Fibroblast of skin of left biceps (primary cell): ENCODE results near the gene C2orf69.
A peak's percentile ranks its signal among the peaks of the same experiment; 100 is the strongest.
"Not testable (repeated sequence)": the region's sequence is repeated elsewhere in the genome, so short reads cannot be mapped to it uniquely, and the experiment has no call there.

Experiments
- DNase-seq, 2 experiments: peaks; one replicate each; pipeline ENCODE4 v3.0.0-alpha.2; 2013; ENCODE audit warnings: low read depth in 2 of 2

Gene C2orf69, protein sequence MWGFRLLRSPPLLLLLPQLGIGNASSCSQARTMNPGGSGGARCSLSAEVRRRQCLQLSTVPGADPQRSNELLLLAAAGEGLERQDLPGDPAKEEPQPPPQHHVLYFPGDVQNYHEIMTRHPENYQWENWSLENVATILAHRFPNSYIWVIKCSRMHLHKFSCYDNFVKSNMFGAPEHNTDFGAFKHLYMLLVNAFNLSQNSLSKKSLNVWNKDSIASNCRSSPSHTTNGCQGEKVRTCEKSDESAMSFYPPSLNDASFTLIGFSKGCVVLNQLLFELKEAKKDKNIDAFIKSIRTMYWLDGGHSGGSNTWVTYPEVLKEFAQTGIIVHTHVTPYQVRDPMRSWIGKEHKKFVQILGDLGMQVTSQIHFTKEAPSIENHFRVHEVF

DNA sequence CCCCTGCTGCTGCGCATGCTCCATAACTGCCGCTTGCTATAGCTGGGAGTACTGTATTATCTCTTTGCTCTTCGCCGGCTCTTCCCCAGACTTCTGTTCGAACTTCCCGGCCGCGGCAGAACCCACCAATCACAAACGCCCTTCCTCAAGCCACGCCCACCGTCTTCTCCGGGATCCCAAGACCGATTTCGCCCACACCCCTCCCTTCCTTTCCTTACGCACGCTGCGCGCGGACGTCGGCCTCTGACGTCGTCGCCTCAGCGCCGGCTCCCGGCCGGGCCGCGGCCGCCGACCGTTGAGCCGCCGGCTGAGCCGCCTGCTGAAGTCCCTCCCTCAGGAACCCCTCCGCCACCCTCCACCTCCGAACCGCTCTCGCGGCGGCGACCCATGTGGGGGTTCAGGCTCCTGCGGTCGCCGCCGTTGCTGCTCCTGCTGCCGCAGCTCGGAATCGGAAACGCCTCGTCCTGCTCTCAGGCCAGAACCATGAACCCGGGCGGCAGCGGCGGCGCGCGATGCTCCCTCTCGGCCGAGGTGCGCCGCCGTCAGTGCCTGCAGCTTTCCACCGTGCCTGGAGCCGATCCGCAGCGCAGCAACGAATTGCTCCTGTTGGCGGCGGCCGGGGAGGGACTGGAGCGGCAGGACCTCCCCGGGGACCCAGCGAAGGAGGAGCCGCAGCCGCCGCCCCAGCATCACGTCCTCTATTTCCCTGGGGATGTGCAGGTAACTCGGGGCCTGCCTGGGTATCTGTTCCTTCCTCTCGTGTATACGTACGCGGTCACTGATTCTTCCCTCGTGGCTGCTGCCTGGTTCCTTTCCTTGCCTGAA lies at the start of gene C2orf69:
TSS of gene C2orf69 (plus strand) at position 242 of the 825 bp plus-strand sequence. CDS start at position 388, 146 bp downstream.
- peak; percentile 85 to 89 for DNase-seq

DNA sequence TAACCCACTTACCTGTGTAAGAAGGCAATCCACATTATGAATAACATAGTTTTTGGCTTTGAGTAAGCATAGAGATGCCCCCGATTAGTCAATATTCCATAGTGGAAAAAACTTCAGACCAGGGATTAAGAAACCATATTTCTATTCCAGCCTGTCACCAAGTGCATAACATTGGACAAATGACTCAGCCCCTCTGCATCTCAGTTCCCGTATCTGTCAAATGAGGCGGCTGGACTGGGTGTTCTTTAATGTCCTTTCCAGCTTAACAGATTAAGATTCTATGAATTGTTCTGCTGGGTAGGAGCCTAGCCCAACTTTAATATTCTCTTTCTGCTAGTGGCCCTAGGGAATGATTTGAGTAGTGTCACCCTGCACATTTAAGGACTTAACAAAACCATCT lies 48.3 kb upstream of the C2orf69 start:
- DNase-seq, result no peak

DNA sequence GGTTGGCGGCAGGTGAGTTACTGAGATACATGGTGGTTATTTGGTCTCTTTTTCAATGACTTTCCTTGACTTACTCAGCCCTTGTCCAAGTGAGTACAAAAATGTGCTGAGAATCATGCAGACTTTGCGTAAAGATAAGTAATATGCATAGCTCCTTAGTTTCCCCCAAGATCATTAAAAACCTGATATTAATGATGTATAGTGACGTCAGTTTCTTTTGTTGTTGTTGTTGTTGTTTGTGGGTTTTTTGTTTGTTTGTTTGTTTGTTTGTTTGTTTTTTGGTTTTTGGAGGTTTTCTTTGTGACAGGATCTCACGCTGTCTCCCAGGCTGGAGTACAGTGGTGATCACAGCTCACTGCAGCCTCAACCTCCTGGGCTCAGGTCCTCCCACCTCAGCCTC lies 45.2 kb upstream of the C2orf69 start:
- no peak for DNase-seq

DNA sequence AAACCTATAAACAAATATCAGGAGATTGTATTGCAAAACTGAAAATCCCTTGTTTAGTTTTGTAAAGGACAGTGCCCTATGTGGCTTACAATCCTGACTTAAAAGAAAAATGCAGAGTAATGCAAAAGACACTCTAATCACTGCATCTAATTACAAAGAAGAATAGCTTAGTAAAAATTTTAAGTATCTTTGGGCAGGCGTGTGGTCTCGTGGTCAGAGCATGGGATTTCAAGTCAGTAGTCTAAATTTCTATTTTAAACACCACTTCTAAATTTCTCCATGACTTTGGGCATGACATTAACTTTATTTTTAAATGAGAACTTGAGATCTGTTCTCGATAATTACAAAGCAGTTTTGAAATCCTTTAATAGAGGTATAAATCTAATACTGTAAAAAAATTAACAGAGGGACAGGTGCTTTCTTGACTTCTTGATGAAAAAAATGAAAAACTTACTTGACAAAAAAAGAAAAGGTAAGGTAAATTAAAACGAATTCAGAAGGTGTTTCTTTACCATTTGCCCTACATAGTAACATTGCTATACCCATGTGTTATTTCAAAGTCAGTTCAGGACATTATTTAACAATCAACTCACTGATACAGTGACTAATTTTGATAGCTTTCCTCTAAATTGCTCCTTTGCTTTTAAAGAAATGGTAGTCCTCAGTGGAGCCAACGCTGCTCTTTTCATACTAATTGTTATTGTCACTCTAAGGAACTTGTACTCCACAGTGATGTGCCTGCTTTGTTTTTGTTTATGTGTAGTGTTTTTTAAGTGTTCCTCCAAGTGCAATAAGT lies 42.5 kb upstream of the C2orf69 start:
- DNase-seq, result no peak

DNA sequence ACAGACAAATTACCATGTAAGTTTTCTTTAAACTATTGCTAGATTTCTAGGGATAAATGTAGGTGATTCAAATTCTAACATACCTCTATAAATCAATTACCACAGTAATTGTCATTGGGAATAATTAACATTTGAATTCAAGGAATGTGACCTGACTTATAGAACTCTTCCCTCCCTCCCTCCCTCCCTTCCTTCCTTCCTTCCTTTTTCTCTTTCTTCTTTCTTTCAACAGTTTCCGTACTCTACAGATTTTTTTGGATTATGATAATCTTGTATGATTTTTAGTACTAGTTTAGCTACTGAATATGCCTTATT lies 41.9 kb upstream of the C2orf69 start:
- no peak for DNase-seq

DNA sequence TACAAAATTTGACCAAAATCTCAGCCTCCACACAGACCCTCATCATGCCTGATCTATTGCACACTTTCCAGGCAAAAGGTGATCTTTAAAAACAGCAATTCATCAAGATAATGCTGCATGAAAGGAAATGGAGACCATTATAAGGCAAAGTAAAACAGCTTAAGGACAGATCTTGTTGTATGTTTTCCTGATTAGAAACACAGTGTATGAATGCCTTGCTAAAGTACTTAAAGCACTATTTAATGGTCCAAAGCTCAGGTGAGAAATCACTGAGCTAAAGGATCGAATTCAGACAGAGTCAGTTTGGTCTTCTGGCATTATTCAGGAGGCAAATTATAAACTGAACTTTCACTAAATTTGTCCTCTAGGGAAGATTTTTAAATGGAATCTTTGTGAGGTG lies 41.4 kb upstream of the C2orf69 start:
- no peak for DNase-seq

DNA sequence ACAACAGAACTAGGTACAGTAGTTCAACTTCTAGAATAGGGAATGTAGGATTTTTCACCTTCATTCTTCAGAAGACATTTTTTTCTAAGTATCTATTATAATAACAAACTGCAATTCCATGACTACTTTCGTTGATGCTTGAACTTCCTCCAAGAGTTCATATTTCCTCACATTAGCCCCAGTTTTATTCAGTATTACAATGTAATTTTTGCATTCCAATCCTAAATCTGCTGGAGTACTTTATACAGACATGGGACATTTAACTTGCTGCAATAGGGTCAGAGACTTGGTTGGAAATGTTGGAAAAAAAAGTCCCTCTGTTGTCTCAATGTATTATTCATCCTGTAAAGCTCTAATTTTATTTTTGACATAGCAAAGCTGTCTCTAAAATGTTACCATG lies 40.5 kb upstream of the C2orf69 start:
- DNase-seq, result no peak

DNA sequence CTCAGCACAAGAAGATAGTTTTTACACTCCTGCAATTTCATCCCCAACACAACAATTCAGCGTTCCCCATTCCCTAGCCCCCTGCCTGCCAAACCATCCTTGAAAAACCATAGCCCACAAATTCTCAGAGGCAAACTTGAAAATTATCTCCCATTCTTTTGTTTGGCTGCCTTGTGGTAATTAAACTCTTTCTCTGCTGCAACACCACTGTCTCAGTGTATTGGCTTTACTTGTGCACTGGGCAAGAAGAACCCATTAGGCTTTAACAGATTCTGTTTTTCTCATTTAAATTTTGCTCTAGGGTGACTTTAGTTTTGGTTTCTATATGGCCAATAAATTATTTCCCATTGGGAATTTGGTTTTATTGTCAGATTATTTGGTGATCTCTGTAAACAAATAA lies 36.9 kb upstream of the C2orf69 start:
- DNase-seq, result no peak

DNA sequence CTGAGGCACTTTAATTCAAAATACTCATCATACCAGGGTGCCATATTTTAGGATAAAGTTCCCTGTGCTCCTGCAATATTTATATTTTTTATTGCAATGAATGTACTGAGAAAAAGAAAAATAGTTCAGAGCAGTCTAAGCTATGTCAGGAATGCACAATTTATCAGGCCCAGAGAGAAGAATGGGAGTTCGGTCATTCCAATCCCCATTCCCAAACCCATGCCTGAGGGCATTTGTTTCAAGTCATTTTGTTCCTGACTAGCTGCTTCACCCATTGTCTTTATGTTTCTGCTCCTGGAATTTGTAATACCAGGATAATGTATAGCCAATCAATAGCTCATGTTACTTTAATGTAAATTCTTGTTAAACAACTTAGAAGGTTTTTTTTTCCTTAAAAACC lies 35.7 kb upstream of the C2orf69 start:
- no peak for DNase-seq

DNA sequence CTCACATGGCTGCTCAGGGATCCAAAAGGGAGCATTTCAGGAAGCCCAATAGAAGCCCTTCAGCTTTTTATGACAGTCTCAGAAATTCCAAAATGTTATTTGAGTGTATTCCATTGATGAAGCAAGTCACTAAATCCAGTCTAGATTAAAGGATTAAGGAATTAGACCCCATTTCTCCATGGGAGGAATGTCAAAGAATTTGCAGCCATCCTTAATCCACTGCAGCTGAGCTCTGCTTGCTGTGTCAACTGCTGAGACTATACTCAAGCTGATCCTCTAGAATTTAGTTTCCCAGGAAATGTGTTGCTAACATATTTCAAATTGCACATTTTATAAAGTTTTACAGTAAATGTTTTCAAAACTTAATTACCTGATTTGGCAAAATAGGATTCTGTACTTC lies 28.4 kb upstream of the C2orf69 start:
- DNase-seq, result no peak

DNA sequence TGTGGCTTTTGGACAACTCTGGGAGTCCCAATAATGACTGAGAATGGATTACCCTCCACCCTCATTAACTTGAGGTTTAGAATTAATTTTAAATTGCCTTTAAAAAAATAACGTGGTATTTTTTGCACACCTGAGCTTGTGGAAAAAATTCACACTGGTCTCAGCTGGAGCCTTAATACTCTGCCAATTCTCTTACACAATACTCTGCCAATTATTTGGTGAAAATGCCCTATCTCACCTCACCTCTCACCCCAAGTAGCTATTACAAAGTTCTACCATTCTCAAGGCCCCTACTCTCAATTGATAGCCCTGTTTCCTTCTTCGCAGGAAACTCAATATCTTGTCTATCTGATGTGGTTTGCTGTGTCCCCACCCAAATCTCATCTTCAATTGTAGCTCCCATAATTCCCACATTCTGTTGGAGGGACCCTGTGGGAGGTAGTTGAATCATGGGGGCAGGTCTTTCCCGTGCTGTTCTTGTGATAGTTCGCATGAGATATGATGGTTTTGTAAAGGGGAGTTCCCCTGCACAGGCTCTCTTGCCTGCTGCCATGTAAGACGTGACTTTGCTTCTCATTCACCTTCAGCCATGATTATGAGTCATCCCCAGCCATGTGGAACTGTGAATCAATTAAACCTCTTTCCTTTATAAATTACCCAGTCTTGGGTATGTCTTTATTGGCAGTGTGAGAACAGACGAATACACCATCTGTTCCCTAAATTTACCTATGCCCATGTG lies 27.4 kb upstream of the C2orf69 start:
- DNase-seq, result no peak

DNA sequence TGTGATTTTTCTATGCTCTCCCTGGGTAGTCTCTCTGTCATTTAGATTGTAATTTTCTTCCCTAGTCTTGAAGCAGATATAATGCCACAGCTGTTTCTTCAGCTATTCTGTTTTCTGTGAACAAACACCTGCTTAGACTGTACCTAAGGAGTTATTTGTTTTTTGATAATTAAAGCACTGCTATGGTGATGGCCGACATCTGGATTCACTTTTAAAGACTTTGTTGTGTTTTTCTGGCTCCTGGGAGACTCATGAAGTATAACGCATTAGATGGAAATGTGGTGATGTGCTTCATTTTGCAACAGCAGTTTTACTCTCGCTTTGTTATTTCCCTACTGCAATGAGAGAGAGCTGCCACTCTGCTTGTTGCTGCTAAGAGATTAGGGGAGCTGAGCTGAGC lies 15.7 kb upstream of the C2orf69 start:
- DNase-seq, result no peak

DNA sequence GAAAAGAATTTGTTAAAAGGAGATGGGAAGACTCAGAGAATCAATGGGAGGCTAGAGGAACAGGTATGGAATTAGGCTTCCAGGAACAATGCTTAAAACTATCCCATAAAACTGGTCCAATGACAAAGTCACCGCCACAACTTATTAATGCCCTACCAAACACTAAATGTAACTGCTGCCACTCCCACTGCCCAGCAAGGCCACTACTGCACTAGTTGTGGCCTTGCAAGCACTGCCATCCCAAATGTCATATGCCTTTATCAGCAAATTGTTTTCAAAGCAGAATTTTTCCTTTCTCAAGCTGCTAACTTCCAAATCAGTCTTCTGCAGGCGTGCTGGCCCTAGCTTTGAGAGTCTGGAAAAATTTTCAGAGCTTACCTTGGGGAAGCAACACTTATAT lies 14.5 kb upstream of the C2orf69 start:
- no peak for DNase-seq

DNA sequence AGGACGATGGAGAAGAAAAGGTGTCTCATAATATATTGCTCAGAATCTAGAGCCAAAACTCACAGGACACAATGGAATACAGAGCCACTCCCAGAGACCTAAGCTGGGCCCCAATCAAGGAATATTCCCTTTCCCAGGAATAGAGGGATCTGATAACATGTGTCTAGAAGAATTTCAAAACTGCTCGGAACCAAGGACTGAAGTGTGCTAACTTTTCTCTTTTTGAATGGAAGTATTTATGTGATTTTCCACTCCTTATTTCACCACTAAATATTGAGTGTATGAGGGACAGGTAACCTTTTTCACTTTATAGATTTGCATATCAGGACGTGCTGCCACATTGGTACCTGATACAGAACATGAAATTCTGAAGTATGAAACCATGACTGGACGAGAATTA lies 9.2 kb upstream of the C2orf69 start:
- no peak for DNase-seq

DNA sequence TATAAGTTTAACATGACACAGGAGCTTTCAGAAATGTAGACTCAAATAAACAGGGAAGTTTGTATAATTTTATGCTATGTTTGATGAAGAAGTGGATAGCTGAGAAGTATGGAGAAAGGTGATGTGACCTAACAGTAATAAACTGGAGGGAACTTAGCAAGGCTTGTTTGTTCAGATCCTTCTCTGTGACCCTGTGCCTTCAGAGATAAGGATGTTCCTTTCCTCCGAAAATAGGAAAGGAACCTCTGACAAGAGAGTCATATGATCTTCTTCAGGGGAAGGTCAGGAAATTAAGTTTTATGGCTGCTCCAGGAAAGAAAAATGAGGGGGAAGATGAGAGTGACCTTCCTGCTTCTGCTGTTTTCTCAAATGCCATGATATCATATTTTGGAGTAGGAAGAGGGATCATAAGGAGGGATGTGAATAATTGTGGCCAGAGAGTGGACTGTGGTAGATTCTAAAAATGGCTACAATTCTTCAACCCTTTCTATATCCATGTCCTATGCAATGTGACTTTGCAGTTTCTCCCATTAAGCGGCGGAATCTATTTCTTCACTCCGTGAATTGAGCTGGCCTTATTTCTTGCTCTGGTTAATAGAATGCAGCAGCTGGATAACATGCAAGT lies 8.5 kb upstream of the C2orf69 start:
- DNase-seq, result no peak

DNA sequence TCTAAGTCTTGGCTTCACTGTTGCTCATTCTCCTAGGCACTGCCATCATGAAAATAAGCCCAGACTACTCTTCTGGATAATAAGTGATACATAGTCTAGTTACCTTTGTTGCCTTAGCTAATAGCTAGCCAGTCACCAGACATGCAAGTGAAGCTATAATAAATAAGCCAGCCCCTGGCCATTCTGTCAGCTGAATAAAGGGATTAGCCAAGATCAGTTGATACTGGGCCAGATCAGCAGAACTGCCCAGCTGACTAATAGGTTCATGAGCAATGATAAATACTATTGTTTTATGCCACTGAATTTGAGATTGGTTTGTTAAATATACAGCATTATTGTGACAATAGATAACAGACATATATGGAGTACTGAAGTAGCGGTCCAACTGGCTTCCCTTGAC lies 8.0 kb upstream of the C2orf69 start:
- DNase-seq, result no peak

DNA sequence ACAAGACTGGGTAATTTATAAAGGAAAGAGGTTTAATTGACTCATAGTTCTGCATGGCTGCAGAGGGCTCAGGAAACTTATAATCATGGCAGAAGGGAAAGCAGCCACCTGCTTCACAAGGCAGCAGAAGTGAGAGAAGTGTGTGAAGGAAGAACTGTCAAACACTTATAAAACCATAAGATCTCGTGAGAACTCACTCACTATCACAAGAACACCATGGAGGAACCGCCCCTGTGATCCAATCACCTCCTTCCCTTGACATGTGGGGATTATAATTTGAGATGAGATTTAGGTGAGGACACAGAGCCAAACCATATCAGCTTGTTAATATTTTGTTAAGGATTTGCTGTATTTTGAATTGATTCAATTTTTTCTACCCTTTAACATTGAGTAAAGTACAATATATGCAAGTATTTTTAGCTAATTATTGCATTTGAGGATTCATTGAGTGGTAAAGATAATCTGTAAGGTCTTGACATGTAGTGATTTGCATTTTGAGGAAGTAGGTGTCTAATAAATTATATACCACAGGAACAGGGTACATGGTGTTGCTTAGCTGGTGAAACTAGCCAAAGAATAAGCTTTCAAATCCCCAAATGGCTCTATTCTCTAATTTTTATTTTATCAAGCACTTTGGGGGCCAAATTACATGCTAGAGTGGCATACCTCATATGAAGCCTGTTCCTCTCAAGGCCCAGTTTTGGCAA lies 3.9 kb upstream of the C2orf69 start:
- DNase-seq, result no peak

DNA sequence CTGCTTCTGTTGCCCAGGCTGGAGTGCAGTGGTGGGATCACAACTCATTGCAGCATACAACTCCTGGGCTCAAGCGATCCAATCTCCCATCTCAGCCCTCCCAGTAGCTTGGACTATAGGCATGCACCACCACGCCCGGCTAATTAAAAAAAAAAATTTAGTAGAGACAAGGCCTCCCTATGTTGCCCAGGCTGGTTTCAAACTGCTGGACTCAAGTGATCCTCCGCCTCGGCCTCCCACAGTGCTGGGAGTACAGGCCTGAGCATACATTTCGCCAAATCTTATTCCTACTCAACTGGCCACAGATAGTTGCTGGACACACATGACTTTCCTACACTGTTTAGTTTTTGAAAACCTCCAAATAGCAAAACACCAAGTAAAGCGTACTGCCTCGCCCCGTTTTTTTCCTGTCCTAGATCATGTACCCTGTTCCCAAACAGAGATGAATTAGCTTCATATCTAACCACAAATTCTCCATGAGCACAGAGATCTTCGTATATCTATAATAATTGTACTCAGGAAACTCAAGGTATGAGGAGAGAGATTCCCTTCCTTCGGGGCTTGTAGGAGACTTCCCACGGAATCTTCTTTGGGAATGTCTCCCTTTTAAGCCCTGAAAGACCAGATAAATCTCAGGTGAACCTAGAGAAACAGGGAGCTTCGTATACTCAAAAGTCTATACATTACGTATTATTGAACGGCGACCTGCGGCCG lies 598 bp upstream of the C2orf69 start:
- DNase-seq, result no peak

DNA sequence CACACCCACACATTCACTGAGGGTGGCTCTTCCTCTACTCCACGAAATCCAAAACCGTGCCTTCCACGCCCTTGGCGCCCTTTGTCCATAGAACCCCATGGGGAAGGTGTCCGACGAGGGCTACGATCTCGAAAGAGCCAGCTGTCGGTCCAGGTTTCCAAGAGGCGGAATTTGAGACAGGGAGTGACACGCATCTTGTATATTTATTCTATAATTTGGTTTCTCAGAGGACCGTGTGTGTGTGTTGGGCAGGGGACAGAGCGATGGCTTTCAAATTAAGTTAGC lies 726 bp downstream of the C2orf69 start:
- no peak for DNase-seq

DNA sequence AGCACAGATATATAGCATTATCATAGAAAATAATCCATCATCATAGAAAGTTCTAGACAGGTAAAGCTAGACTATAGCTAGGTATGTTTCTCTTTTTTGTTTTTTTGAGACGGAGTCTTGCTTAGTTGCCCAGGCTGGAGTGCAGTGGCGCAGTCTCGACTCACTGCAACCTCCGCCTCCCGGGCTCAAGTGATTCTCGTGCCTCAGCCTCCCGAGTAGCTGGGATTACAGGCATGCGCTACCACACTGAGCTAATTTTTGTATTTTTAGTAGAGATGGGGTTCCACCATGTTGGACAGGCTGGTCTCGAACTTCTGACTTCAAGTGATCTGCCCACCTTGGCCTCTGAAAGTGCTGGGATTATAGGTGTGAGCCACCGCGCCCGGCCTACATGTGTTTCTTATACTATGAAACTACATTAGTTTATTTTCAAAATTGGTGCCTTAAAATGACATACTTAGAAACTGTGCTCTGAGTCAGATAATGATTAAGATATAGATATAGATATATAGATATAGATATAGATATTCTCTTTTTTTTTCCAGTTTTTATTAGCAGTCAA lies 1.5 kb downstream of the C2orf69 start:
- not testable (repeated sequence) for DNase-seq
